Sigmoid colon (tissue), 7 donors: ENCODE data around the gene LUC7L3. TPM values are rescaled to one million over a fixed set of nuclear protein-coding genes. Genes with fewer than 3 reads are reported as not detected.

Experiments used
- DNase-seq: peaks from one replicate; pipeline ENCODE4 v3.0.0-alpha.2; 2019
- H3K27ac ChIP-seq, 4 donors: fragments of 200-600 bp; sonication (generic); one replicate each; pipeline ENCODE4 v1.5.1; 2016 to 2019; ENCODE audit warnings: mild to moderate bottlenecking in 1 of 4
- H3K27me3 ChIP-seq, 3 donors: fragments of 200-600 bp; sonication (generic); one replicate each; pipeline ENCODE4 v1.5.1; 2019; ENCODE audit warnings: mild to moderate bottlenecking in 1 of 3
- H3K36me3 ChIP-seq, 4 donors: fragments of 200-600 bp; sonication (generic); one replicate each; pipeline ENCODE4 v1.5.1; 2016 to 2019
- H3K4me1 ChIP-seq, 4 donors: fragments of 200-600 bp; sonication (generic); one replicate each; pipeline ENCODE4 v1.5.1; 2017 to 2019
- H3K4me3 ChIP-seq, 4 donors: fragments of 200-600 bp; sonication (generic); one replicate each; pipeline ENCODE4 v1.5.1; 2017 to 2019; ENCODE audit warnings: mild to moderate bottlenecking in 2 of 4, moderate library complexity in 1 of 4
- H3K9me3 ChIP-seq, 4 donors: fragments of 200-600 bp in 3 of 4; sonication (generic) in 3 of 4; one replicate each; pipeline versions ENCODE4 v1.5.1 to v1.6.1; 2013 to 2019
- CTCF ChIP-seq, 4 experiments: fragments of 450-650 bp in 3 of 4; fragments of 200-600 bp in 1 of 4; IDR thresholded peaks; one replicate each; pipeline ENCODE4 v1.5.1; 2016 to 2019; ENCODE audit warnings: antibody characterized with exemption in 4 of 4, mild to moderate bottlenecking in 3 of 4, moderate library complexity in 2 of 4
- EP300 ChIP-seq, 4 donors: sonication (generic); formaldehyde crosslinking; IDR thresholded peaks; one replicate each; pipeline ENCODE4 v1.6.1; 2017; ENCODE audit warnings: antibody characterized with exemption in 4 of 4
- POLR2A ChIP-seq, 2 donors: fragments of 450-650 bp; IDR thresholded peaks; one replicate each; pipeline ENCODE4 v1.6.1; 2016; ENCODE audit warnings: antibody characterized with exemption in 2 of 2, mild to moderate bottlenecking in 2 of 2, moderate library complexity in 2 of 2
- POLR2AphosphoS5 ChIP-seq, 4 donors: sonication (generic); formaldehyde crosslinking; IDR thresholded peaks; one replicate each; pipeline ENCODE4 v1.6.1; 2017; ENCODE audit warnings: antibody characterized with exemption in 4 of 4
- WGBS, 2 donors: extraction: QIAGEN DNeasy Blood & Tissue Kit; methylation state at CpG; one replicate each; pipeline ENCODE4 v1.1.7; 2013; 5-methylcytosine and 5-hydroxymethylcytosine counted together
- intact Hi-C: fragments of 100-400 bp; cut with DNase I; formaldehyde crosslinking; loops from one replicate; pipeline ENCODE4 v1.15.1; 2023
- polyA plus RNA-seq, 3 donors: library from polyadenylated mRNA; stranded (reverse); fragments of 200-250 nt; gene quantifications; one replicate each; pipeline ENCODE4 v1.2.3, GENCODE V29; 2013
- total RNA-seq, 4 donors: library from RNA; depleted of rRNA; stranded (reverse); fragments of >200 nt; gene quantifications; one replicate each; pipeline ENCODE4 v1.1.0, GENCODE V29; 2016
- donor health status: healthy with polysubstance abuse.
- donor health status: Bipolar disorder and iron deficiency.
- donor health status: healthy.

Gene LUC7L3
- total and polyA plus RNA-seq, 7 donors = 43.2 to 188 (median 71.4) TPM

- H3K36me3 ChIP-seq = peaks cover 17 to 34% (median 24%) of the 10 kb centered on the region in 4 donors
- DNase-seq = no peak
- 17 to 60% methylated on average over 5 of the region's 5 CpGs for WGBS, 2 donors
- intact Hi-C loops = loop anchor here (5.0 kb wide), 2 partner anchors 61 to 211 kb away; partner anchors contain the start of gene ABCC3
- no peaks in the 10 kb centered on the region for H3K27me3 ChIP-seq
- H3K4me3 ChIP-seq = no peak overlapping the region
- H3K27ac ChIP-seq = peak overlapping the region; percentile 56 to 74 (median 70)
- no peaks in the 10 kb centered on the region for H3K9me3 ChIP-seq
- peaks cover 2 to 68% (median 56%) of the 10 kb centered on the region in 4 donors for H3K4me1 ChIP-seq
- TF ChIP-seq POLR2AphosphoS5 (IDR thresholded peaks at IDR 0.05) (no peak), CTCF (IDR thresholded peaks at IDR 0.05) (no peak), POLR2A (IDR thresholded peaks at IDR 0.05) (no peak), EP300 (IDR thresholded peaks at IDR 0.05) (no peak)
These were observed 26.2 kb upstream of the LUC7L3 start for GRCh38 chr17:50693036-50693682.

GRCh38 chr17:50696365-50696879 is 23.0 kb upstream of the LUC7L3 start:
- intact Hi-C loops = no loop called here
- WGBS, 2 donors = 73 to 81% methylated on average over 3 of the region's 3 CpGs
- no peak overlapping the region for H3K27ac ChIP-seq

GRCh38 chr17:50697062-50697461 is 22.3 kb upstream of the LUC7L3 start:
- Histone ChIP-seq H3K4me1 (peaks cover 2 to 41% (median 35%) of the 10 kb centered on the region in 4 donors), H3K27me3 (no peaks in the 10 kb centered on the region), H3K9me3 (no peaks in the 10 kb centered on the region), H3K4me3 (no peak overlapping the region), H3K27ac (no peak overlapping the region), H3K36me3 (peaks cover 24 to 59% (median 39%) of the 10 kb centered on the region in 4 donors)
- 26 to 73% methylated on average over 3 of the region's 3 CpGs for WGBS, 2 donors
- intact Hi-C loops = no loop called here
- peak; percentile 21 for DNase-seq
- TF ChIP-seq POLR2AphosphoS5 (IDR thresholded peaks at IDR 0.05) = no peak
- TF ChIP-seq POLR2A (IDR thresholded peaks at IDR 0.05) = no peak
- TF ChIP-seq EP300 (IDR thresholded peaks at IDR 0.05) = no peak
- no peak for TF ChIP-seq CTCF (IDR thresholded peaks at IDR 0.05)

More at GRCh38 chr17:50696365-50696879, 23.0 kb upstream of the LUC7L3 start:
- peak; percentile 12 for DNase-seq
- no peaks in the 10 kb centered on the region for H3K27me3 ChIP-seq
- H3K4me3 ChIP-seq = no peak overlapping the region
- H3K36me3 ChIP-seq = peaks cover 24 to 59% (median 39%) of the 10 kb centered on the region in 4 donors
- H3K4me1 ChIP-seq = peaks cover 2 to 45% (median 41%) of the 10 kb centered on the region in 4 donors
- H3K9me3 ChIP-seq = no peaks in the 10 kb centered on the region
- no peak for TF ChIP-seq POLR2AphosphoS5 (IDR thresholded peaks at IDR 0.05)
- no peak for TF ChIP-seq CTCF (IDR thresholded peaks at IDR 0.05)
- no peak for TF ChIP-seq EP300 (IDR thresholded peaks at IDR 0.05)
- TF ChIP-seq POLR2A (IDR thresholded peaks at IDR 0.05) = no peak

- WGBS, 2 donors = 28 to 63% methylated on average over 3 of the region's 3 CpGs
- H3K4me1 ChIP-seq = peaks cover 2 to 36% (median 31%) of the 10 kb centered on the region in 4 donors
- H3K9me3 ChIP-seq = no peaks in the 10 kb centered on the region
- peaks cover 24 to 59% (median 39%) of the 10 kb centered on the region in 4 donors for H3K36me3 ChIP-seq
- no peak for DNase-seq
- H3K4me3 ChIP-seq = no peak overlapping the region
- intact Hi-C loops = no loop called here
- H3K27ac ChIP-seq = no peak overlapping the region
- TF ChIP-seq CTCF (IDR thresholded peaks at IDR 0.05) (no peak), POLR2AphosphoS5 (IDR thresholded peaks at IDR 0.05) (no peak), EP300 (IDR thresholded peaks at IDR 0.05) (no peak), POLR2A (IDR thresholded peaks at IDR 0.05) (no peak)
- H3K27me3 ChIP-seq = no peaks in the 10 kb centered on the region
These were observed 21.6 kb upstream of the LUC7L3 start for GRCh38 chr17:50697663-50698272.
